Suprapubic skin (tissue), 3 donors: ENCODE results near the gene CPXM2.

Source experiments
- CTCF ChIP-seq, 2 donors: fragments of 200-600 bp in 1 of 2; fragments of 450-650 bp in 1 of 2; sonication (generic) in 1 of 2; IDR thresholded peaks; one replicate each; pipeline ENCODE4 v1.5.1; 2016 to 2019; ENCODE audit warnings: antibody characterized with exemption in 2 of 2, mild to moderate bottlenecking in 1 of 2, moderate library complexity in 1 of 2
- EP300 ChIP-seq: sonication (generic); formaldehyde crosslinking; IDR thresholded peaks from one replicate; pipeline ENCODE4 v1.6.1; 2017; ENCODE audit warnings: antibody characterized with exemption

GRCh38 chr10:123922126-123922525 lies 30.5 kb upstream of the CPXM2 start:
- no peak for TF ChIP-seq CTCF (IDR thresholded peaks at IDR 0.05)
- TF ChIP-seq EP300 = no peak
